Stomach (tissue), 4 donors: ENCODE results near the gene AP2A1.

ENCODE experiments used
- EP300 ChIP-seq: sonication (generic); formaldehyde crosslinking; IDR thresholded peaks from one replicate; pipeline ENCODE4 v1.6.1; 2017; ENCODE audit warnings: antibody characterized with exemption
- POLR2A ChIP-seq, 4 donors: fragments of 450-650 bp; IDR thresholded peaks; one replicate each; pipeline ENCODE4 v1.6.1; 2016; ENCODE audit warnings: antibody characterized with exemption in 4 of 4, control low read depth in 2 of 4, mild to moderate bottlenecking in 1 of 4, moderate library complexity in 1 of 4
- POLR2AphosphoS5 ChIP-seq, 3 donors: sonication (generic); formaldehyde crosslinking; IDR thresholded peaks; one replicate each; pipeline ENCODE4 v1.6.1; 2016; ENCODE audit warnings: antibody characterized with exemption in 3 of 3
- TF ChIP-seq, protein P1 (sequence below), 7 experiments: fragments of 450-650 bp in 4 of 7; fragments of 200-600 bp in 3 of 7; sonication (generic) in 3 of 7; IDR thresholded peaks; one replicate each; pipeline ENCODE4 v1.5.1; 2016 to 2019; ENCODE audit warnings: antibody characterized with exemption in 7 of 7, control low read depth in 2 of 7, mild to moderate bottlenecking in 1 of 7

DNA sequence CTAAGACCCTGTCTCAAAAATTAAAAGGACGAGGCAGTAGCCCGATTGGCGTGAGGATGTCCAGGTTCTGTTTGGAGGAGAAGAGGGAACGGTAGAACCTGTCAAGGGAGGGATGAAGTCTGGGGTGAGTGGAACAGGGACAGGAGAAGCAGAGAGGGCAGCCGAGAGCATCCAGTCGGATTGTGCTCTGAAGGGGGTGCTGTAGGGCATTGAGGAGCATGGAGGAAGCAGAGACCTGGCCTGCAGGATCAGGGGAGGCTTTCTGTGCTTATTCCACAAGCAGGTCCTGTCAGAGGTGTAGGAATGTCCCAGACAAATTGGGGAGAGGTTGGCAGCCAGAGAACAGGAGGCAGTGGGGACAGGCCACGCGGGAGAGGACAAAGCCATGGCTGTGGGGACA is 14.1 kb downstream of the AP2A1 start:
- TF ChIP-seq, protein P1, sequence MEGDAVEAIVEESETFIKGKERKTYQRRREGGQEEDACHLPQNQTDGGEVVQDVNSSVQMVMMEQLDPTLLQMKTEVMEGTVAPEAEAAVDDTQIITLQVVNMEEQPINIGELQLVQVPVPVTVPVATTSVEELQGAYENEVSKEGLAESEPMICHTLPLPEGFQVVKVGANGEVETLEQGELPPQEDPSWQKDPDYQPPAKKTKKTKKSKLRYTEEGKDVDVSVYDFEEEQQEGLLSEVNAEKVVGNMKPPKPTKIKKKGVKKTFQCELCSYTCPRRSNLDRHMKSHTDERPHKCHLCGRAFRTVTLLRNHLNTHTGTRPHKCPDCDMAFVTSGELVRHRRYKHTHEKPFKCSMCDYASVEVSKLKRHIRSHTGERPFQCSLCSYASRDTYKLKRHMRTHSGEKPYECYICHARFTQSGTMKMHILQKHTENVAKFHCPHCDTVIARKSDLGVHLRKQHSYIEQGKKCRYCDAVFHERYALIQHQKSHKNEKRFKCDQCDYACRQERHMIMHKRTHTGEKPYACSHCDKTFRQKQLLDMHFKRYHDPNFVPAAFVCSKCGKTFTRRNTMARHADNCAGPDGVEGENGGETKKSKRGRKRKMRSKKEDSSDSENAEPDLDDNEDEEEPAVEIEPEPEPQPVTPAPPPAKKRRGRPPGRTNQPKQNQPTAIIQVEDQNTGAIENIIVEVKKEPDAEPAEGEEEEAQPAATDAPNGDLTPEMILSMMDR (IDR thresholded peaks at IDR 0.05), result no peak
- TF ChIP-seq EP300 (no peak), POLR2A (IDR thresholded peaks at IDR 0.05) (no peak), POLR2AphosphoS5 (IDR thresholded peaks at IDR 0.05) (no peak)
